Small intestine (tissue), 7 donors: ENCODE measurements around the gene FOXK1. TPM values are rescaled to one million over a fixed set of nuclear protein-coding genes. Genes with fewer than 3 reads are reported as not detected.
A peak's percentile ranks its signal among the peaks of the same experiment; 100 is the strongest.

Experiments
- DNase-seq, 2 donors: peaks; one replicate each; pipeline versions ENCODE4 v3.0.0 to v3.0.0-alpha.2; 2013
- FAIRE-seq: peaks from 2 replicates; lab custom pipeline; 2012; peaks lifted over from hg19 to GRCh38; lab: Jason Lieb, UNC
- H3K27ac ChIP-seq, 3 donors: one replicate each; pipeline ENCODE4 v1.5.1; 2013; ENCODE audit warnings: low read length in 2 of 3, mild to moderate bottlenecking in 2 of 3, control low read depth in 1 of 3, inconsistent platforms in 1 of 3, low read depth in 1 of 3, moderate library complexity in 1 of 3
- H3K27me3 ChIP-seq, 3 donors: one replicate each; pipeline ENCODE4 v1.6.1; 2013; ENCODE audit warnings: low read length in 3 of 3, inconsistent platforms in 1 of 3; ENCODE audit not compliant: control insufficient read depth in 3 of 3, insufficient read depth in 3 of 3
- H3K36me3 ChIP-seq, 3 donors: one replicate each; pipeline ENCODE4 v1.6.1; 2013; ENCODE audit warnings: low read length in 3 of 3, inconsistent platforms in 1 of 3, low read depth in 1 of 3, mild to moderate bottlenecking in 1 of 3, moderate library complexity in 1 of 3; ENCODE audit not compliant: control insufficient read depth in 3 of 3, insufficient read depth in 2 of 3
- H3K4me1 ChIP-seq, 3 donors: one replicate each; pipeline ENCODE4 v1.6.1; 2013; ENCODE audit warnings: low read length in 2 of 3, inconsistent platforms in 1 of 3, low read depth in 1 of 3, mild to moderate bottlenecking in 1 of 3, moderate library complexity in 1 of 3; ENCODE audit not compliant: control insufficient read depth in 3 of 3, insufficient read depth in 2 of 3
- H3K4me3 ChIP-seq, 3 donors: one replicate each; pipeline ENCODE4 v1.5.1; 2013; ENCODE audit warnings: low read length in 3 of 3, control low read depth in 1 of 3, inconsistent platforms in 1 of 3, low read depth in 1 of 3, mild to moderate bottlenecking in 1 of 3, moderate library complexity in 1 of 3
- H3K9me3 ChIP-seq, 2 donors: one replicate each; pipeline ENCODE4 v1.6.1; 2013; ENCODE audit warnings: low read depth in 1 of 2, low read length in 1 of 2; ENCODE audit not compliant: control insufficient read depth in 2 of 2, insufficient read depth in 1 of 2
- WGBS, 3 donors: extraction: QIAGEN DNeasy Blood & Tissue Kit; methylation state at CpG; one replicate each; pipeline ENCODE4 v1.1.7; 2013; 5-methylcytosine and 5-hydroxymethylcytosine counted together
- polyA plus RNA-seq, 4 donors: library from polyadenylated mRNA; stranded (reverse) in 3 of 4; unstranded in 1 of 4; fragments of 200-250 nt in 3 of 4; fragments of 120-200 nt in 1 of 4; gene quantifications; one replicate each; pipeline versions ENCODE4 v1.2.1 to v1.2.3, GENCODE V29; 2013
- donor health status: healthy with polysubstance abuse.
- donor health status: control.
- donor health status: control.
- donor health status: Bipolar disorder and iron deficiency.
- donor health status: healthy.

FOXK1 gene
- polyA plus RNA-seq, 4 donors: 1.4 to 12.5 (median 6.2) TPM

DNA sequence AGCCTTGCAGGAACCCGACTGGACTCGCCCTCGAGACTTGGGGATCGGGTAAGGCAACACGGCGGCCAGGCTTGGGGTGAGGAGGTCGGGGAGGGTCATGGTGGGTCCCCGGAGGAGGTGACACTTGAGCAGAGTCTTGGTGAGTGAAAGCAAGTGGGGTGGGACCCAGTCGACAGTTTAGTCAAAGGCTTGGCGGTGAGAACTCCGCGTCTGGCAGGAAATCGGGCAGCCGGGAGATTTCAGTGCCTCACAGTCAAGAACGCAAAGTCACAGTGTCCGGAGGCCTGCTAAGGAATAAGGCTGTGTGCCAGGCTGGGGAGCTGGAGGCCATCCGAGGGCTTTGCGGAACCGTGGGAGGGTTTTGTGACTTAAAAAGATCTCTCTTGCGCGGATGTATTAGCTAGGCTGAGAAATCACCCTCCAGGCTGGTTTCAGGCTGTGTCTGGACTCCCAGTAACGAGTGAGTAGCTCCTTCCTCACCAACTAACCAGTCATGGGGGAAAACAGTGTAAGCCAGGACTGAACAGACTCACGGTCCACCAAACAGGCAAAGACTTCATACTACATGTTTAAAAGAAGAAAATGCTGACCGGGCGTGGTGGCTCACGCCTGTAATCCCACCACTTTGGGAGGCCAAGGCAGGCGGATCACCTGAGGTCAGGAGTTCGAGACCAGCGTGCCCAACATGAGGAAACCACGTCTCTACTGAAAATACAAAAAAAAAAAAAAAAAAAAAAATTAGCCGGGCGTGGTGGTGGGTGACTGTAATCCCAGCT, 93.9 kb downstream of the FOXK1 start:
- DNase-seq: no peak
- Histone ChIP-seq H3K4me1 (peaks cover 3 to 14% (median 7%) of the 10 kb centered on the region in 3 donors), H3K27ac (peak overlapping the region; percentile 90 to 97 (median 96)), H3K27me3 (no peaks in the 10 kb centered on the region), H3K9me3 (no peaks in the 10 kb centered on the region), H3K36me3 (peaks cover 0 to 33% (median 3%) of the 10 kb centered on the region in 3 donors), H3K4me3 (peak overlapping the region; percentile 80 to 94 (median 93))
- 6 to 20% (median 11%) methylated on average over 29 to 32 of the region's 32 CpGs for WGBS, 3 donors
- FAIRE-seq: no peak

DNA sequence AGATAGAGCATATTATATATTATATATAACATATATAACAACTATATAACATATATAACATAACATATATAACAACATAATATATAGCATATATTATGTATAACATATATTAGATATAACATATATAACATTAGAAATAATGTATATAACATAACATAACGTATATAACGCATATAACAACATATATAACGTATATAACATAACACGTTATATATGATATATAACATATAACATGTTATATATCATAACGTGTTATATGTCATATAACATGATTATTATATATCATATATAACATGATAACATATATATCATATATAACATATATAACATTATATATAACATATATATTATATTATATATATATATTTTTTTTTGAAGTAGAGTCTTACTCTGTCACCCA, 97.0 kb downstream of the FOXK1 start:
- no peak overlapping the region for H3K4me3 ChIP-seq
- WGBS, 3 donors: 94 to 95% (median 95%) methylated on average over 5 of the region's 5 CpGs
- no peaks in the 10 kb centered on the region for H3K9me3 ChIP-seq
- peaks cover 4 to 50% (median 23%) of the 10 kb centered on the region in 3 donors for H3K36me3 ChIP-seq
- no peaks in the 10 kb centered on the region for H3K27me3 ChIP-seq
- FAIRE-seq (peak; percentile 97), DNase-seq (no peak)
- H3K27ac ChIP-seq: no peak overlapping the region
- H3K4me1 ChIP-seq: peaks cover 3 to 13% (median 7%) of the 10 kb centered on the region in 3 donors

DNA sequence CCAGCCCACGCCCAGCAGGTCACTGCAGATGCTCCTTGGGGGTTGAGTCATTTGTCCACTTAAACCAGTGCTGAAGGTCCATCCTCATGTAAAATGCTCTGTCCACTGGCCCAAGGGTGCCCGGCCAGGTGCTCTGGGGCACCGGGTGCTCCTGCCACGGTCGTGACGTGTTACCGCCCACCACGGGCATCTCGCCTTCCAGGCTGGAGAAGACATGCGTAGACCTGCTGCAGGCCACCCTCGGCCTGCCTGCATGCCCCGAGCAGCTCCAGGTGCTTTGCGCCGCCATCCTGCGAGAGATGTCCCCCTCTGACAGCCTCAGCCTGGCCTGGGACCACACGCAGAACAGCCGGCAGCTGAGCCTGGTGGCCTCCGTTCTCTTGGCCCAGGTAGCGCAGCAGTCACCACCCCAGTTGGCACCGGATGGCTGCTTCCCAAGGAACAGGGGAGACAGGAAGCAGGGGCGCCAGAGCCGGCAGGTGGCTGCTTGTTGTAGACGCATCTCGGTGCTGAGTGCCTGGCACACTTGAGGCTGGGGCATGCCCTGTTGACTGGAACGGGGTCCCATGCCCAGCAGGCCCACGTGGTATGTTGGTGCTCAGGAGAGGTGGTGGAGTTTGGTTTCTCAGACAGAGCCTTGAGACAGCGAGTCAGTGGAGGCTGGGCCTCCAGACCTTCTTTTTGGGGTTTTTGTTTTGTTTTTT, 99.4 kb downstream of the FOXK1 start:
- H3K36me3 ChIP-seq: peaks cover 13 to 74% (median 33%) of the 10 kb centered on the region in 3 donors
- no peak for FAIRE-seq
- WGBS, 3 donors: 94 to 96% (median 96%) methylated on average over 27 of the region's 27 CpGs

DNA sequence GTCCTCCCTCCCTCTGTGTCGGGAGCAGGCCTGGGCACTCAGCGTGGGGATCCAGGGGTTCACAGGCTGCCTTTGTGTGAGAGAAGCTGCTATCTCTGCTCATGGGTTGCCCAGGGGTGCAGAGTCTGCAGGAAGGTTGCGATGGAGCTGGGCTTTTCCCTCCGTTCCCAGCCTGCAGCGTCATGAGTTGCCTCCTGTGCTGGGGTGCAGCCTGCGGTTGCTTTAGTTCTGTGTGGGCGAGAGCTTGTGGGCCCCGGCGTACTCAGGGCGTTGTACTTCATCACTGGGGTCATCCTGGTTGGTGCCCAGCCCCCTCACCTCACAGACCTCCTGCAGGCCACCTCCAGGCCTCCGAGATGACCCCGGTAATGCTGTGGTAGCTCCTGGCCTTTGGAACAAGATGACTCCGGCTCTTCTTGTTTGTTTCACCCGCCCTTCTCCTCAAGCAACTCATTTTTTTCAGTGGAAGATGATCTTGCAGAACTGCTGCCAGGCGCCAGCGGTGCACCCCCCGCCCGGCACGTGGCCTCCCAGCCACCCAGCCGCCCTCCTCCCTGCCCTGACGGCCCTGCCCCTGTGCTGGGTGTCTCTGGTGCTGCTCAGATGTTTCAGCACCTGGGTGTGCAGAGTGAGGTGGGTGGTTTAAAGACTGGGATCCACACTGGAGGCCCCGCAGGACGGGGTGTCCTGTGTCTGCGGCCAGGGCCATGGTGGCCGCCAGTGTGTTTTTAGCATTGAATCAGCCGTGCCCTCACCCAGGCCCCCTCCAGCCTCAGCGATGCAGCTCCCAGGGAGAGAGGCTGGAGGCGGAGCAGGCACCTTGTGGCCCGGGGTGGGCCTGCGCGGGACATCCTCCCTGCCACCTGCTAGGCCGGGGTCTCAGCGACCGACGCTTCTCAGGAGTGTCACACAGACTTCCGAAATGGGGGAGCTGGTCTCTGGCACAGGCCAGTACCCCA, 100.5 kb downstream of the FOXK1 start:
- Histone ChIP-seq H3K4me3 (no peak overlapping the region), H3K27me3 (no peaks in the 10 kb centered on the region), H3K4me1 (peaks cover 0 to 2% (median 0%) of the 10 kb centered on the region in 3 donors), H3K36me3 (peaks cover 13 to 83% (median 33%) of the 10 kb centered on the region in 3 donors), H3K9me3 (no peaks in the 10 kb centered on the region), H3K27ac (no peak overlapping the region)
- 92 to 94% (median 94%) methylated on average over 36 of the region's 36 CpGs for whole genome bisulfite sequencing, 3 donors
- no peak for DNase-seq
- FAIRE-seq: no peak

More for the DNA sequence above, 99.4 kb downstream of the FOXK1 start:
- H3K4me1 ChIP-seq: peaks cover 0 to 6% (median 6%) of the 10 kb centered on the region in 3 donors
- H3K27ac ChIP-seq: no peak overlapping the region
- H3K9me3 ChIP-seq: no peaks in the 10 kb centered on the region
- no peak for DNase-seq
- H3K4me3 ChIP-seq: no peak overlapping the region
- no peaks in the 10 kb centered on the region for H3K27me3 ChIP-seq

DNA sequence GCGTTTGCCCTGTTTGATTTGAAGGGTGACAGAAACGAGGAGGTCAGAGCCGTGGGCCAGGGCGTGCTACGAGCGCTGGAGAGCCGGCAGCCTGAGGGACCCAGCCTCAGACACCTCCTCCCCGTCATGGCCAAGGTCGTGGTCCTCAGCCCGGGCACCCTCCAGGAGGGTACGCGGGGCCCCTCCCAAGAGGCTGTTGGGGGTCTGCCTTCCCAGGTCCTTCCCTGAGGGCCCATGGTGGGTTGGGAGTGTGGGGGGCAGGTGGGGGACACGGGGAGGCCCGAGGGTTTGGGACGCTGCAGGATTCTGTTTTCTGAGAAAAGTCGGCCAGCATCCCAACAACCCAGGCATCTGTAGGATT, 101.2 kb downstream of the FOXK1 start:
- Histone ChIP-seq H3K9me3 (no peaks in the 10 kb centered on the region), H3K4me1 (peaks cover 0 to under 1% (median 0%) of the 10 kb centered on the region in 3 donors), H3K4me3 (no peak overlapping the region), H3K27ac (no peak overlapping the region), H3K27me3 (no peaks in the 10 kb centered on the region), H3K36me3 (peaks cover 13 to 83% (median 37%) of the 10 kb centered on the region in 3 donors)
- DNase-seq: no peak
- no peak for FAIRE-seq
- WGBS, 3 donors: 93 to 94% (median 94%) methylated on average over 14 to 16 of the region's 16 CpGs

DNA sequence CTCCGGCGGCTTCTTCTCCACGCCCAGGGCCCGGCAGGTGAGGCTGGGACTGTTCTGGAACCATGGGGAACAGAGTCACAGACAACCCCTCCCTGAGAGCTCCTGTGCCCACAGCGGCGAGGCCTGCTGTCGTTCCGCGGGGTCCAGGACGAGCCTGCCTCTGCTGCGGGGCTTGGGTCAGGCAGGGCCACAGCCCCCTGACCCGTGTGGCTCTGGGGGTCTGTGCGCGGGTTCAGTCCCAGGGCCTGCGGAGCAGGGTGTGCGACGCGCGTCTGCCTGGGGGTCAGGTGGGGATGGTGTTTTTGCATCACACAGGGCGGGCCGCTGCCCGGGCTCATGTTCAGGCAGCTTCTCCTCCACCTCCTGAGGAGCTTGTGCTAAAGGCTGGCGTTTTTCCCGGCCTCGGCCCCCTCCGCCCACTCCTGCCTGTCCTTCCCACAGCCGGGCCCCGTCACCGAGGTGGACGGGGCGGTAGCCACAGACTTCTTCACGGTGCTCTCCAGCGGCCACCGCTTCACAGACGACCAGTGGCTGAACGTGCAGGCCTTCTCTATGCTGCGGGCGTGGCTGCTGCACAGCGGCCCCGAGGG, 101.8 kb downstream of the FOXK1 start:
- DNase-seq (no peak), FAIRE-seq (no peak)
- H3K4me3 ChIP-seq: no peak overlapping the region
- H3K9me3 ChIP-seq: no peaks in the 10 kb centered on the region
- H3K27ac ChIP-seq: no peak overlapping the region
- WGBS, 3 donors: 90 to 91% (median 91%) methylated on average over 40 of the region's 40 CpGs
- H3K27me3 ChIP-seq: no peaks in the 10 kb centered on the region
- peaks cover 13 to 88% (median 43%) of the 10 kb centered on the region in 3 donors for H3K36me3 ChIP-seq
- no peaks in the 10 kb centered on the region for H3K4me1 ChIP-seq

DNA sequence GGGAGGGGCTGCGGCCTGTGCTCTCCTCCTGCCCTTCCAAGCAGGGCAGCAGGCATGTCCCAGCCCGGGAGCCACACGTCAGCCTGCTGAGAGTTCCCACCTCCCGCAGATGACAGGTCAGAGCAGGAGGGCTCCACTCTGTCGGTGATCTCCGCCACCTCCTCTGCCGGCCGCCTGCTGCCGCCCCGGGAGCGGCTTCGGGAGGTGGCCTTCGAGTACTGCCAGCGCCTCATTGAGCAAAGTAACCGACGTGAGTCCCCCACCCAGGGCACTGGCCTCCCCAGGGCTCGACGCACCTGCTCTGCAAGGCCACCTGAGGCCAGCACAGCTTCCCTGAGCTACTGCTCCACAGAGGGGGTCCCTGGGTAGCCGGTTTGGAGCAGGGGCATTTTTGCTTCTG, 102.7 kb downstream of the FOXK1 start:
- no peaks in the 10 kb centered on the region for H3K9me3 ChIP-seq
- WGBS, 3 donors: 92 to 94% (median 92%) methylated on average over 17 to 19 of the region's 19 CpGs
- H3K27me3 ChIP-seq: no peaks in the 10 kb centered on the region
- peaks cover 19 to 96% (median 47%) of the 10 kb centered on the region in 3 donors for H3K36me3 ChIP-seq
- FAIRE-seq (no peak), DNase-seq (no peak)
- no peaks in the 10 kb centered on the region for H3K4me1 ChIP-seq
- H3K27ac ChIP-seq: no peak overlapping the region
- no peak overlapping the region for H3K4me3 ChIP-seq
